ENCODE measurements around the gene SNAI3.

DNA sequence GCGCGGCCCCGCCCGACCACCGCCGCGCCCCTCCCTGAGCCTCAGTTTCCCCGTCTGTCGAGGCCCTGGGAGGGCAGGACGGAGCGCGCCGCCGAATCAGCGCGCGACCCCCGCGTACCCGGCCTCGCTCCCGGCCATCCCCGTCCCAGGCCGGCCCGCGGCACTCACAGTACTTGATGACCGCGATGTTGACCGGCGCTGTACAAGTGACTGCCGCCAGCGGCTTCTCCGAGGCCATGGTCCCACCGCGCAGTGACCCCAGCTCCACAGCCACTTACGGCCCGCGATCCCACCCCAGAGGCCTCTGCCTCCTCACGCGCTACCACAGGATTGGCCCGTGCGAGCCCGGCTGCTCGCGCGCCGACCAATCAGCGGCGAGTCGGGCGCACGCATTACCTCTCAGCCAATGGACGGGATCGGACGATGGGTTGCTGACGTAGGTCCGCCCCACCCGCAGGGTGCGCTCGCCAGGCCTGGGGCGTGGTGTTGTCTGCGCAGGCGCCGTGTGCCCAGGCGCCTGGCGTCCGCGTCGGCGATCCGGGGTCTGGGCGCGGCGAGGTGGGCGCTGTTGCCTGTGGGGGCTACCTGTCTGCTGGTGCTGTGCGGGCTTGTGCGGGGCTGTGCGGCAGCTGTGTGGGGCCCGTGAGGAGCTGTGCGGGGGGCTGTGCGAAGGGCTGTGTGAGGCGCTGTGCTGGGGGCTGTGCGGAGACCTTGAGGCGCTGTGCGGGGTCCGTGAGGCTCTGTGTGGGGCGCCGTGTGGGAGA lies 23.3 kb downstream of the SNAI3 start, which contains the start of gene MVD:
- TF ChIP-seq, protein P1, sequence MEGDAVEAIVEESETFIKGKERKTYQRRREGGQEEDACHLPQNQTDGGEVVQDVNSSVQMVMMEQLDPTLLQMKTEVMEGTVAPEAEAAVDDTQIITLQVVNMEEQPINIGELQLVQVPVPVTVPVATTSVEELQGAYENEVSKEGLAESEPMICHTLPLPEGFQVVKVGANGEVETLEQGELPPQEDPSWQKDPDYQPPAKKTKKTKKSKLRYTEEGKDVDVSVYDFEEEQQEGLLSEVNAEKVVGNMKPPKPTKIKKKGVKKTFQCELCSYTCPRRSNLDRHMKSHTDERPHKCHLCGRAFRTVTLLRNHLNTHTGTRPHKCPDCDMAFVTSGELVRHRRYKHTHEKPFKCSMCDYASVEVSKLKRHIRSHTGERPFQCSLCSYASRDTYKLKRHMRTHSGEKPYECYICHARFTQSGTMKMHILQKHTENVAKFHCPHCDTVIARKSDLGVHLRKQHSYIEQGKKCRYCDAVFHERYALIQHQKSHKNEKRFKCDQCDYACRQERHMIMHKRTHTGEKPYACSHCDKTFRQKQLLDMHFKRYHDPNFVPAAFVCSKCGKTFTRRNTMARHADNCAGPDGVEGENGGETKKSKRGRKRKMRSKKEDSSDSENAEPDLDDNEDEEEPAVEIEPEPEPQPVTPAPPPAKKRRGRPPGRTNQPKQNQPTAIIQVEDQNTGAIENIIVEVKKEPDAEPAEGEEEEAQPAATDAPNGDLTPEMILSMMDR (IDR thresholded peaks at IDR 0.05) = peak in 2 of 4 experiments; percentile 19 to 26
- TF ChIP-seq POLR2A (IDR thresholded peaks at IDR 0.05) = peak; percentile 70 to 84
- peak; percentile 79 for TF ChIP-seq POLR2AphosphoS5 (IDR thresholded peaks at IDR 0.05)

All from gastroesophageal sphincter (tissue), 3 donors.